PC-3 (cell line): ENCODE results near the gene NPFFR1. TPM values are rescaled to one million over a fixed set of nuclear protein-coding genes. Genes with fewer than 3 reads are reported as not detected.

Source experiments
- ATAC-seq: fragments of 200-7000 bp; cut with Tn5 transposase; 2 replicates; pipeline ENCODE4 v1.9.1; 2020; ENCODE audit warnings: mild to moderate bottlenecking, moderate library complexity
- BruUV-seq: library from RNA; stranded (reverse); fragments of 400-500 nt; replicated peaks from 2 replicates; lab custom pipeline; 2021; lab: Mats Ljungman, UMichigan
- CTCF ChIA-PET: fragments of 300-600 bp; sonication (Branson Sonifier 250); formaldehyde crosslinking; loops from one replicate; lab custom pipeline; 2022; ENCODE audit warnings: antibody characterized with exemption; lab: Charles Lee
- POLR2A ChIA-PET: fragments of 300-600 bp; sonication (Branson Sonifier 250); formaldehyde crosslinking; loops from one replicate; lab custom pipeline; 2022; ENCODE audit warnings: antibody characterized with exemption; ENCODE audit not compliant: unreplicated experiment; lab: Charles Lee
- DNase-seq: peaks from one replicate; pipeline ENCODE4 v3.0.0-alpha.2; 2015
- H2AFZ ChIP-seq: fragments of 300-600 bp; sonication (generic); 2 replicates; pipeline ENCODE4 v1.6.0; 2016; ENCODE audit warnings: antibody characterized with exemption, low read length
- H3F3A ChIP-seq: fragments of 300-600 bp; sonication (generic); one replicate; pipeline ENCODE4 v1.6.0; 2017; ENCODE audit warnings: antibody characterized with exemption, low read length, control low read depth, mild to moderate bottlenecking; ENCODE audit not compliant: unreplicated experiment
- H3K27ac ChIP-seq: fragments of 300-600 bp; sonication (generic); 2 replicates; pipeline ENCODE4 v1.5.1; 2016; ENCODE audit warnings: mild to moderate bottlenecking, low read length
- H3K27me3 ChIP-seq: fragments of 300-600 bp; sonication (generic); 2 replicates; pipeline ENCODE4 v1.6.1; 2016; ENCODE audit warnings: low read length, mixed read lengths
- H3K36me3 ChIP-seq: fragments of 300-600 bp; sonication (generic); 2 replicates; pipeline ENCODE4 v1.6.1; 2016; ENCODE audit warnings: low read depth, mixed run types, low read length, mixed read lengths
- H3K4me1 ChIP-seq: fragments of 300-600 bp; sonication (generic); 2 replicates; pipeline ENCODE4 v1.5.1; 2016; ENCODE audit warnings: low read length; ENCODE audit not compliant: insufficient read depth
- H3K4me2 ChIP-seq: fragments of 300-600 bp; sonication (generic); 2 replicates; pipeline ENCODE4 v1.6.0; 2016; ENCODE audit warnings: low read length
- H3K4me3 ChIP-seq: fragments of 300-600 bp; sonication (generic); 2 replicates; pipeline ENCODE4 v1.5.1; 2016; ENCODE audit warnings: mild to moderate bottlenecking, low read length, mixed read lengths
- H3K79me2 ChIP-seq: fragments of 300-600 bp; sonication (generic); 2 replicates; pipeline ENCODE4 v1.6.1; 2017; ENCODE audit warnings: low read length, mixed read lengths
- H3K9ac ChIP-seq: fragments of 300-600 bp; sonication (generic); 2 replicates; pipeline ENCODE4 v1.6.0; 2016; ENCODE audit warnings: mild to moderate bottlenecking, low read length
- H3K9me2 ChIP-seq: fragments of 300-600 bp; sonication (generic); replicated peaks from 2 replicates; pipeline ENCODE4 v1.6.1; 2016; ENCODE audit warnings: mixed run types, low read length, mixed read lengths
- H3K9me3 ChIP-seq: fragments of 300-600 bp; sonication (generic); 2 replicates; pipeline ENCODE4 v1.6.1; 2016; ENCODE audit warnings: low read length, mixed read lengths
- H4K20me1 ChIP-seq: fragments of 300-600 bp; sonication (generic); 2 replicates; pipeline ENCODE4 v1.6.1; 2016; ENCODE audit warnings: low read length, mixed read lengths
- CTCF ChIP-seq: fragments of 300-600 bp; sonication (generic); conservative IDR thresholded peaks from 2 replicates; pipeline ENCODE4 v1.5.1; 2017; ENCODE audit warnings: antibody characterized with exemption, low read depth, mild to moderate bottlenecking, low read length
- EZH2 ChIP-seq: fragments of 300-600 bp; sonication (generic); IDR thresholded peaks from one replicate; pipeline ENCODE4 v1.6.1; 2017; ENCODE audit warnings: antibody characterized with exemption, mild to moderate bottlenecking, low read length; ENCODE audit not compliant: unreplicated experiment
- EZH2phosphoT487 ChIP-seq: fragments of 300-600 bp; sonication (generic); IDR thresholded peaks from 2 replicates; pipeline ENCODE4 v1.6.1; 2018; ENCODE audit warnings: mild to moderate bottlenecking, antibody characterized with exemption, low read length, borderline replicate concordance
- intact Hi-C: fragments of 100-400 bp; cut with micrococcal nuclease; formaldehyde crosslinking; loops from 2 replicates; pipeline ENCODE4 v1.9.0; 2023
- total RNA-seq: library from RNA; depleted of rRNA; stranded (reverse); fragments of >200 nt; gene quantifications from 2 replicates; pipeline ENCODE4 v1.2.3, GENCODE V29; 2014

The NPFFR1 gene
- total RNA-seq, 1 experiment from 2014 or later: not detected

GRCh38 chr10:70323697-70324338, 40.0 kb upstream of the NPFFR1 start:
- intact Hi-C loops: no loop called here
- DNase-seq (no peak), ATAC-seq (no peak)
- ChIA-PET POLR2A (no interaction called here), CTCF (no interaction called here)
- Histone ChIP-seq H3K9me3 (no peaks in the 10 kb centered on the region), H3K27me3 (no peaks in the 10 kb centered on the region), H3K79me2 (no peaks in the 10 kb centered on the region), H3K27ac (no peak overlapping the region), H3K4me3 (no peak overlapping the region), H3K4me1 (peaks cover 11% of the 10 kb centered on the region), H4K20me1 (no peaks in the 10 kb centered on the region), H3K9me2 (no peaks in the 10 kb centered on the region), H3K9ac (no peak overlapping the region), H3K36me3 (no peaks in the 10 kb centered on the region), H2AFZ (no peak overlapping the region), H3K4me2 (no peak overlapping the region), H3F3A (no peaks in the 10 kb centered on the region)
- no TSS peak for BruUV-seq
- TF ChIP-seq CTCF (peak; percentile 20; the same call in 1 of the 2 replicates), EZH2phosphoT487 (no peak)

GRCh38 chr10:70323138-70323696, 39.4 kb upstream of the NPFFR1 start:
- intact Hi-C loops: no loop called here
- CTCF ChIA-PET: no interaction called here
- POLR2A ChIA-PET: no interaction called here
- no peak overlapping the region for H3K27ac ChIP-seq
- no peak for ATAC-seq
- no peaks in the 10 kb centered on the region for H3K9me2 ChIP-seq
- no peak overlapping the region for H2AFZ ChIP-seq
- no peaks in the 10 kb centered on the region for H3F3A ChIP-seq
- TF ChIP-seq EZH2phosphoT487 (no peak), EZH2 (no peak), CTCF (no peak)
- no TSS peak for BruUV-seq
- no peak for DNase-seq
- no peaks in the 10 kb centered on the region for H3K79me2 ChIP-seq
- no peak overlapping the region for H3K9ac ChIP-seq
- H4K20me1 ChIP-seq: no peaks in the 10 kb centered on the region
- no peaks in the 10 kb centered on the region for H3K27me3 ChIP-seq
- H3K4me2 ChIP-seq: no peak overlapping the region
- H3K4me1 ChIP-seq: peaks cover 11% of the 10 kb centered on the region
- no peak overlapping the region for H3K4me3 ChIP-seq
- no peaks in the 10 kb centered on the region for H3K9me3 ChIP-seq
- H3K36me3 ChIP-seq: no peaks in the 10 kb centered on the region
